Psoas muscle (tissue), 8 donors: ENCODE data around the gene CDC42EP3. TPM values are rescaled to one million over a fixed set of nuclear protein-coding genes. Genes with fewer than 3 reads are reported as not detected.

Experiments
- ATAC-seq, 4 donors: fragments of 200-7000 bp; cut with Tn5 transposase; one replicate each; pipeline ENCODE4 v1.9.1; 2020; ENCODE audit warnings: moderate library complexity in 3 of 4, mild to moderate bottlenecking in 2 of 4
- DNase-seq, 2 donors: peaks; one replicate each; pipeline ENCODE4 v3.0.0-alpha.2; 2020
- H3K27ac ChIP-seq: fragments of 200-600 bp; one replicate; pipeline ENCODE4 v1.8.0; 2022
- H3K27me3 ChIP-seq, 3 donors: fragments of 200-600 bp in 1 of 3; one replicate each; pipeline versions ENCODE4 v1.6.1 to v1.8.0; 2013 to 2022; ENCODE audit warnings: low read length in 2 of 3, mild to moderate bottlenecking in 2 of 3, moderate library complexity in 1 of 3; ENCODE audit not compliant: insufficient read depth in 3 of 3
- H3K36me3 ChIP-seq, 2 donors: fragments of 200-600 bp in 1 of 2; one replicate each; pipeline versions ENCODE4 v1.6.1 to v1.8.0; 2013 to 2022; ENCODE audit warnings: low read depth in 1 of 2, mild to moderate bottlenecking in 1 of 2, moderate library complexity in 1 of 2; ENCODE audit not compliant: insufficient read depth in 1 of 2
- H3K4me1 ChIP-seq: fragments of 200-600 bp; one replicate; pipeline ENCODE4 v1.8.0; 2022
- H3K4me3 ChIP-seq: fragments of 200-600 bp; one replicate; pipeline ENCODE4 v1.8.0; 2022; ENCODE audit warnings: mild to moderate bottlenecking
- H3K9me3 ChIP-seq: fragments of 200-600 bp; one replicate; pipeline ENCODE4 v1.8.0; 2022
- WGBS, 3 donors: extraction: QIAGEN DNeasy Blood & Tissue Kit; methylation state at CpG; one replicate each; pipeline versions ENCODE4 v1.1.6 to v1.1.7; 2013; 5-methylcytosine and 5-hydroxymethylcytosine counted together
- intact Hi-C, 2 donors: fragments of 100-400 bp; cut with DNase I; formaldehyde crosslinking; loops; one replicate each; pipeline versions ENCODE4 v1.11.0 to v1.14.2; 2022
- polyA plus RNA-seq, 3 donors: library from polyadenylated mRNA; stranded (reverse); fragments of 200-250 nt; gene quantifications; one replicate each; pipeline ENCODE4 v1.2.3, GENCODE V29; 2013
- total RNA-seq, 4 donors: library from RNA; stranded (reverse); fragmentation: NEBNext Ultra II Directional in 2 of 4; extraction: Animal tissue kit (Norgen Biotek cat#: 25700) in 2 of 4; gene quantifications; one replicate each; pipeline versions ENCODE4 v1.2.1 to v1.2.4, GENCODE V29; 2021 to 2023
- TF ChIP-seq, protein P1 (sequence below): fragments of 200-600 bp; IDR thresholded peaks from one replicate; pipeline ENCODE4 v1.8.0; 2022; ENCODE audit warnings: antibody characterized with exemption
- donor health status: healthy with polysubstance abuse.
- donor health status: DM: no; HTN: no; CAD: no; lungs with moderate emphysema.
- donor health status: Bipolar disorder and iron deficiency.
- donor health status: healthy.
- donor health status: DM: yes; HTN: yes; CAD: no.
- donor health status: DM: no; HTN: no; CAD: no.
- donor health status: DM: no; HTN: no; CAD: no.
- donor health status: DM: yes; HTN: yes; CAD: no.

Gene CDC42EP3
- total and polyA plus RNA-seq, 7 donors = 8.8 to 174 (median 50.9) TPM

DNA sequence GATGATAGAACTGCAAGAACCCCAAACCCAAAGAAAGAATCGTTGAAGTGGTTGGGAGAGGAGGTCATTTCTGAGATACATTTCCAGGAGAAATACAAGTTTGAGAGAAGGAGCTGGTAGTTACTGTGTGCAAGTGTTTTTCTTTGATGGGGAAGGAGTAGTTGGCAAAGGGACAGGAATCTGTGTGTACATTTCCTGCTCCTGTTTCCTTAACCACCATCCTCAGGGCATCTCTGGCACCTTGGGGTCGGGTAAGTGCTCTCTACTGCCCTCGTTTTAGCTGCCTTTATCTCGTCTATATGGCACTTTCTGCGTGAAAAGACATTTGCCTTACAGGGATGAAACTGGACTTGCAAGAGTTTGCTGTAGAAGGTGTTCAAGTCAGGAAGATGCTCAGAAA is 27.3 kb downstream of the CDC42EP3 start:
- intact Hi-C loops = no loop called here
- Histone ChIP-seq H3K9me3 (no peaks in the 10 kb centered on the region), H3K4me1 (peaks cover 70% of the 10 kb centered on the region), H3K27me3 (no peaks in the 10 kb centered on the region), H3K4me3 (no peak overlapping the region), H3K36me3 (peaks cover 3 to 50% of the 10 kb centered on the region in 2 donors), H3K27ac (no peak overlapping the region)
- no peak for ATAC-seq
- no peak for DNase-seq
- TF ChIP-seq, protein P1, sequence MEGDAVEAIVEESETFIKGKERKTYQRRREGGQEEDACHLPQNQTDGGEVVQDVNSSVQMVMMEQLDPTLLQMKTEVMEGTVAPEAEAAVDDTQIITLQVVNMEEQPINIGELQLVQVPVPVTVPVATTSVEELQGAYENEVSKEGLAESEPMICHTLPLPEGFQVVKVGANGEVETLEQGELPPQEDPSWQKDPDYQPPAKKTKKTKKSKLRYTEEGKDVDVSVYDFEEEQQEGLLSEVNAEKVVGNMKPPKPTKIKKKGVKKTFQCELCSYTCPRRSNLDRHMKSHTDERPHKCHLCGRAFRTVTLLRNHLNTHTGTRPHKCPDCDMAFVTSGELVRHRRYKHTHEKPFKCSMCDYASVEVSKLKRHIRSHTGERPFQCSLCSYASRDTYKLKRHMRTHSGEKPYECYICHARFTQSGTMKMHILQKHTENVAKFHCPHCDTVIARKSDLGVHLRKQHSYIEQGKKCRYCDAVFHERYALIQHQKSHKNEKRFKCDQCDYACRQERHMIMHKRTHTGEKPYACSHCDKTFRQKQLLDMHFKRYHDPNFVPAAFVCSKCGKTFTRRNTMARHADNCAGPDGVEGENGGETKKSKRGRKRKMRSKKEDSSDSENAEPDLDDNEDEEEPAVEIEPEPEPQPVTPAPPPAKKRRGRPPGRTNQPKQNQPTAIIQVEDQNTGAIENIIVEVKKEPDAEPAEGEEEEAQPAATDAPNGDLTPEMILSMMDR = no peak
- 84 to 88% (median 86%) methylated on average over 5 of the region's 5 CpGs for WGBS, 3 donors

DNA sequence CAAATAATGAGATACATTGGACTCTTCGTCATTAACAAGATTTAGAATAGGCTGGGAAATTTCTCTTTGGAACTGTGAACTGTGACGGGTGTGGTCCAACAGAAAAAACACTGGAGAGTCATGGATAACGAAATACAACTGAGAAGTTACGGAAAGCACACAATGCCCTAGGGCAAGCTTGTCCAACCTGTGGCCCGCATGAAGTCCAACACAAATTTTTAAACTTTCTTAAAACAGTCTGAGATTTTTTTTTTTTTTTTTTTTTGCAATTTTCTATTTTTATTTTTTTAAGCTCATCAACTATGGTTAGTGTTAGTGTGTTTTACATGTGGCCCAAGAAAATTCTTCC is 27.7 kb downstream of the CDC42EP3 start:
- no peak for ATAC-seq
- Histone ChIP-seq H3K4me1 (peaks cover 65% of the 10 kb centered on the region), H3K4me3 (no peak overlapping the region), H3K27ac (no peak overlapping the region), H3K27me3 (no peaks in the 10 kb centered on the region), H3K9me3 (no peaks in the 10 kb centered on the region), H3K36me3 (peaks cover 3 to 50% of the 10 kb centered on the region in 2 donors)
- DNase-seq = no peak
- TF ChIP-seq, protein P1 = no peak
- WGBS, 3 donors = 87 to 96% (median 91%) methylated on average over 5 of the region's 5 CpGs
- intact Hi-C loops = no loop called here

- TF ChIP-seq, protein P1 = no peak
- no peaks in the 10 kb centered on the region for H3K27me3 ChIP-seq
- no peak for DNase-seq
- H3K9me3 ChIP-seq = no peaks in the 10 kb centered on the region
- peaks cover 3 to 50% of the 10 kb centered on the region in 2 donors for H3K36me3 ChIP-seq
- no peak for ATAC-seq
- 81 to 97% (median 91%) methylated on average over 6 of the region's 6 CpGs for WGBS, 3 donors
- peaks cover 59% of the 10 kb centered on the region for H3K4me1 ChIP-seq
- H3K4me3 ChIP-seq = no peak overlapping the region
- no peak overlapping the region for H3K27ac ChIP-seq
- intact Hi-C loops = no loop called here
Observed at GRCh38 chr2:37642907-37643729, 28.3 kb downstream of the CDC42EP3 start.

GRCh38 chr2:37641582-37642171 is 29.8 kb downstream of the CDC42EP3 start:
- intact Hi-C loops = no loop called here
- ATAC-seq (no peak), DNase-seq (no peak)
- WGBS, 3 donors = 11 to 20% (median 20%) methylated on average over 7 of the region's 7 CpGs
- Histone ChIP-seq H3K4me3 (no peak overlapping the region), H3K9me3 (no peaks in the 10 kb centered on the region), H3K4me1 (peaks cover 47% of the 10 kb centered on the region), H3K27ac (peak overlapping the region; percentile 49), H3K36me3 (peaks cover 3 to 49% of the 10 kb centered on the region in 2 donors), H3K27me3 (no peaks in the 10 kb centered on the region)
- TF ChIP-seq, protein P1 = no peak
